ENCODE results near the gene CRIM1.

The CRIM1 gene

DNA sequence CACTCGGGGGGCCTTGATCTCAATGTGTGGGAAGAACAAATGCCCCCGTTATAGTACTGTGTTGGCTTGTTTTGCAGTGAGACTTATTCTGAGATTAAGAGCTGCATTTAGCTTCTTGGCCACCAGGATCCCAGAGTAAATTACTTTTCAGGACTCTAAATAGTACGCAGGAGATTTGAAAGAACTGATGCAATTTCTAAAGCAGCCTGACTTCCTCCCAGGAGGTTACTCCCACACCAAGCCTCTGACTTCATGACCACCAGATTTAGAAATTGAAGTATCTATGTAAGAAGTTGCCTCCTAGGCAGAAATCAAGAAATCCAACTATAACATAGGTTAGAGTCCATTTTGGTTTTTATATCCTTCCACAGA lies 175.4 kb downstream of the CRIM1 start:
- no peak for DNase-seq

DNA sequence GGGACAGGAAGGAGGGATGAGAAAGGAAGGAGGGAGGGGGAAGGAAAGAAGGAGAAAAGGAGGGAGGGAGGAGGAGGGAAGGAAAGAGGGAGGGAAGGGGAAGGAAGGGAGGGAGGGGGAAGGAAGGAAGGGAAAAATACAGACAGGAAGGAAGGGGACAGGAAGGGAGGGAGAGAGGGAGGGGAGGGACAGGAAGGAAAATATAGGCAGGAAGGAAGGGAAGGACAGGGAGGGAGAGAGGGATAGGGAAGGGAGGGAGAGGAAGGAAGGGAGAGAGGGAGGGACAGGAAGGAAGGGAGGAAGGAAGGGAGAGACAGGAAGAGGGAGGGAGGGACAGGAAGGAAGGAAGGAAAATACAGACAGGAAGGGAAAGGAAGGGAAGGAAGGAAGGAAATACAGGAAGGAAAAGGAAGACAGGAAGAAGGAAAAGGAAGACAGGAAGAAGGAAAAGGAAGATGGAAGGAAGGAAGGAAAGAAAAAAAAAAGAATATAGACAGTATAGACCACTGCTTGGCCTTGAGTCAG lies 178.8 kb downstream of the CRIM1 start:
- DNase-seq = no peak

DNA sequence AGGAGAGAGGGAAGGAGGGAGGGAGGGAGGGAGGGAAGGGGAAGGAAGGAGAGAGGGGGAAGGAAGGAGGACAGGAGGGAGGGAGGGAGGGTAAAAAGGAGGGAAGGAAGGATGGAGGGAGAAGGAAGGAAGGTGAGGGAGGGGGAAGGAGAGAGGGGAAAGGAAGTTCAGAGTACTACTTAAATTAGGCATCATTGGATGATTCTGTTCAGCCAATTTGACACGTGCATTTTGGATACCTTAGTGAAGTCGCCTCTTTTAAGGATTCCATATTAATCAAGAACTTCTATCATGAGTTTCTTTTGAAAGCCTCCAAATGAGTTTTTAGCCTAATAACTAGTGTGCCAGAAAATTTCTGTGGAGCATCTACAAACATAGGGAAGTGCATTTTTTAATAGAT lies 179.5 kb downstream of the CRIM1 start:
- DNase-seq = no peak

DNA sequence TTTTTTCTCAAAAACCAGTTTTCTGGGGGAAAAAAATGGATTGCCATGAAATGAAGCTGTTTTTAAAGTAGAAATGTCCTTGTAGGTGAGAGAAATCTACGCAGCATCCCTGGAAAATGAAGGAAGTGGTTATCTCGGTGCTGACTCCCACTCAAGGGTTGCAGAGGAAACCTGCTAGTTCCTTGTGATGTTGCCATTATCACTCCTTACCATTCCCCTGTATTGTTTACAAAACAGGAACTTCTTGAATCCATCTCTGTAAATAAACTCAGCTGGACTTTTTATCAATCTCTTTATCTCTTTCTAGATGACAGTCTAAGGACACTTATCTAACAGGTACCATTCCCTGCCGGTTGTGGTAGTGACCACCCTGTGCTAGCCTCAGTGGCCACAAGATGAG lies 181.2 kb downstream of the CRIM1 start:
- no peak for DNase-seq

DNA sequence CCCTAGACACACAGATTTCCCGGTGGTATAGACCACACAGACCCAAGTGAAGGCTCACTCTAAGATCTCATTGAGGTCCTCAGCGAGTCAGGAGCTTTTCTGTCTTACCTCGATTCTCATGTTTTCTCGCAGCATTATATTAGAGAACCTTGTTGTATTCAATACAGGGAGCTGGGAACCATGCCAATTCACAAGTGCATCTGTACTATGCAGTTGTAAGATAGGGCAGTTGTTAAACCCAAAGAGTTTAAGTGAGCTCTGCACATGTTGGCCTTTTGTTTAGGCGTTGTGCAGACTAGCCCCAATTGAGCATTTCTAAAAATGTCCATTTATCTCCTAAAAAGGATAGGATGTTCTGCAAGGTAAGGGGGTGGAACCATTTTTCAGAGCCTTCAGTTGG lies 182.8 kb downstream of the CRIM1 start:
- no peak for DNase-seq

DNA sequence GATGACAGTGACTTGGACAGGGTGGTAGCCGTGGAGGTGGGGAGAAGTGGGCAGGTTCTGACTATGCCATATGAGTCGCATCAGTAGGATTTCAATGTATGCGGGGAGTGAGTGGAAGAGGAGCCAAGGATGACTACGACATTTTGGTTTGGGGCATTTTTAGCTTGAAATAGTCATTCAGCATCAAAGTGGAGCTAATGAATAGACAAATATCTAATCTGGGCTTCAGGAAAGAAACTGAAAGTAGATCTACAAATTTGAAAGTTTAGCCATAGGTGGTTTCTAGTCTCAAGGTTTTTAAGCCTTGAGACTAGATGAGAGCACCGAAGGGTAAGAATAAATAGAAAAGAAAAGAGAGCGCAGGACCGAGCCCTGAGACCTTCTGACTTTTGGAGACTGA lies 184.1 kb downstream of the CRIM1 start:
- DNase-seq = no peak

DNA sequence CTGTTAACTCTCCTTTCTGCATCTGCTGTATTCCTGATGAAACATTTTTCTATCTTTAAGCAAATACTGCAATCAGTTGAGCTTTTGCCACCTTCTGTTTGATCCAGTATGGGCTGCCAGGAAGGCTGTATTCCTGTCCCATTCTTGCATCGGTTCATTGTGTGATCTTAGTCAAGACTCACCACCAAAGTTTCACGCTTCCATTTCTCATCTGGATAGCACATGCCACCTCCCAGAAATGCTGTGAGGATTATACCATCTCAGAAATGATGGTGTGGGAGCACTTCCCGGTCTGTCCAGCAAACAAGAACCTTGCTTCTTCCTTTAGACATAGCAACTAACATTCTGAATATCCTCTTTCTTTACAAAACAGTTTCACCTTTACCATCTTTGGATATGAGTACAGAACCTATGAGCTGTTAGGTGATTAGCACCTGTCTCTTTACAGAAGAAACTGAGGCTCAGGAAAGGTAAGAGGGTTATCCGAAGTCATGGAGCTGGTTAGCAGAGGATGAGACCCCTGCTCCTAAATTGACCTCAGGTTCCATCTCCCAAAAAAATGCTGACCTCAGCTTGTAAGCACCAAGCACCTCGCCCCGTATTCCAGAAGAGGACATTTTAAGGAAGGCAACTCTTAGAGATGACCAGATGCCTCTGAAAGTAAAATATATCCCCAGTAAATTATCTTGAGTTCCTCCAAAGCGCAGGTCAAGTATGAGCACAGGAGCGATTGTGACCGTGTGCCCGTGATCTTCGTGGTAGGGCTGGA lies 185.6 kb downstream of the CRIM1 start:
- no peak for DNase-seq

GRCh38 chr2:36541891-36542595 lies 186.5 kb downstream of the CRIM1 start:
- DNase-seq = no peak

DNA sequence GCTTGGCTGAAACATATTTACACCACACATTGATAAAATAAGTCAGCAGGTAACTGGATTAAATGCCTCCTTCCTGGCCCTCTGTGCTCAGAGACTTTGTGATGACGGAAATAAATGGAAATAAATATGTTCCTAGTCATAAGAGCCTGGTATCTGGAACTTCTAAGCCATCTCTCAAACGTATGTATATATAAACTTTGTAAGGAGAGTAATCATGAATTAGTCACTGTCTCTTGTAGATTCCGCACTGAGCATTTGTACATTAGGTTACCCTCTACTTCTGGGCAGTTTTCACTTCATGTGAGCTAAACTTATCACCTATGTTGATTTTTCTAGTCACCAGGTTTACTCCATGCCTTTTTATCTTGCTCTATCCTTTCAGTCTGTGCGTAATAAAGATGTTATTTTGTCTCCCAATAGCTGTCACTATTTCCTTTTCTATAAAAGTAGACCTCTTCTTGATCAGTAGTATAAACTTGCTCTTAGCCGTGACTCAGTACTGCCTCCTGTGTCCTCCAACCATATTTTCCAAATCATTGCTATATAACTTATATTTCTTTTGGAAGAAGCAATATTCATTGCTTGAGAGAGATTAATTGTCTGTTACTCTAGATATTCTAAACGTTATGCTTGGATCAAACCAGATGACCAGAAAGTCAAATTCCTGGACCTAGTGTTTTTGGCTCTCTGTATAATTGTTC lies 189.2 kb downstream of the CRIM1 start:
- no peak for DNase-seq

GRCh38 chr2:36545871-36546416 lies 190.4 kb downstream of the CRIM1 start:
- DNase-seq = no peak

DNA sequence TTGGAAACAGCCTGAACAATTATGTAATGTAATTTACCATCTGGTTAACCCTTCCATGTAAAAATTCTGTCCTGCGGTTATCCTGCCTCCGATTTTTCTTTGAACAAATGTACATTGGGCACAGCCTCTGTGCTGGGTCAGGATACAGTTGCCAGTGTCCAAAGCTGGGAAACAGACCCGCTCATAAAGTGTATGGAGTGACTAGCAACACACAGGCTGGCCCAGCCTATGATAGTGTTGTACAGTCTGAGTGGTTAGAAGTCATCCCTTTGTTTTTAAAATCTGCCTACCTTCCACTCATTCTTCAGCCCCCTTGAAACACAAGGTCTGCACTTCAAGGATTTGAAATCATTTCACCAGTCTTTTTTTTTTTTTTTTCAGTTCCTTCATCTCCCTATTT lies 192.3 kb downstream of the CRIM1 start:
- DNase-seq = no peak

DNA sequence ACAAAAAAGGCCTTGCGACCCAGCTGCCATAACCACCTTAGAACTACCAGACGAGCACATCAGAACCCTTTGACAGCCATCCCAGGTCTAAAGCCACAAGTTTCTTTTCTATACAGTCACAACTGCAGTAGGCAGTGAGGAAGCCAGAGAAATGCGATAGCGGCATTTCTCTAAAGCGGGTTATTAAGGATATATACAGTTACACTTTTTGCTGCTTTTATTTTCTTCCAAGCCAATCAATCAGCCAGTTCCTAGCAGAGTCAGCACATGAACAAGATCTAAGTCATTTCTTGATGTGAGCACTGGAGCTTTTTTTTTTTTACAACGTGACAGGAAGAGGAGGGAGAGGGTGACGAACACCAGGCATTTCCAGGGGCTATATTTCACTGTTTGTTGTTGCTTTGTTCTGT lies 193.6 kb downstream of the CRIM1 start:
- no peak for DNase-seq

DNA sequence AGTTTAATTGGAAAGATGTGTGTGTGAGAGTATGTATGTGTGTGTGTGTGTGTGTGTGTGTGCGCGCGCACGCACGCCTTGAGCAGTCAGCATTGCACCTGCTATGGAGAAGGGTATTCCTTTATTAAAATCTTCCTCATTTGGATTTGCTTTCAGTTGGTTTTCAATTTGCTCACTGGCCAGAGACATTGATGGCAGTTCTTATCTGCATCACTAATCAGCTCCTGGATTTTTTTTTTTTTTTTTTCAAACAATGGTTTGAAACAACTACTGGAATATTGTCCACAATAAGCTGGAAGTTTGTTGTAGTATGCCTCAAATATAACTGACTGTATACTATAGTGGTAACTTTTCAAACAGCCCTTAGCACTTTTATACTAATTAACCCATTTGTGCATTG lies 194.4 kb downstream of the CRIM1 start:
- DNase-seq = no peak

DNA sequence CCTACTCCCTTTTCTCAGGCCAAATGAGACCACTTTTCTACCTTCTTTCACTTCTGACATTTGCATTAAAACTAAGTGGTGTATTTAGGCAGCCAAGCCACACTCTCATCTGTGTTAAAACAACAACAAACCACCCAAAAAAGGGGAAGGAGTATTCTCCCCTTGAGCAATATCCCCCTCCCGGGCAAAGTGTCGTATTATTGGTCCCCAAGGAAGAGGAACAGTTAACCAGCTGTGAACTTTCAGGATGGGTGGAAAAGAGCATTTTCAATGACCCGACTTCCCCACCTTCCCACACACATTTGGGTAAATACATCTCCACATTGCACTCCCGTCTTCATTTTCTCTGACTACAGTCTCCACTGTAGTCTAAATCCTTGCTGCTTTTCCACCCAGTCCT lies 198.1 kb downstream of the CRIM1 start:
- DNase-seq = no peak

DNA sequence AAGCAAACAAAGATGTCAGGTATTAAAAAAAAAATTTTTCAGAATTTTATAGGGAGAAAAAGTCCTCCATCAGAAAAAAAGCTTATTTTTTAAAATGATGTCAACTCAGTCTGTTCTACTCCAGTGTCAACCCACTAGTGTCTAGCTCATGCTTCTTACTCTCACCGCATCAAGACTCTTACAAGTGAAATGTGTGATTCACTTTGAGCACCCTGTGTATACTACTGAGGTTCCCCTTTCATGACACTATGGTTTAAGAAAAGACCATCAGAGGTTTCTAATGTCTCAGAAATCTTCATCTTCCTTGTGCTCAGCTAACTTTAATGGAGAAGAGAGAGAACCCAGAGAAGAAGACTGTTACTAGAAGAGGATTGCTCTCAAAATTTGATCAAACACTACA lies 199.0 kb downstream of the CRIM1 start:
- no peak for DNase-seq

GRCh38 chr2:36555789-36556188 lies 200.2 kb downstream of the CRIM1 start:
- no peak for DNase-seq

DNA sequence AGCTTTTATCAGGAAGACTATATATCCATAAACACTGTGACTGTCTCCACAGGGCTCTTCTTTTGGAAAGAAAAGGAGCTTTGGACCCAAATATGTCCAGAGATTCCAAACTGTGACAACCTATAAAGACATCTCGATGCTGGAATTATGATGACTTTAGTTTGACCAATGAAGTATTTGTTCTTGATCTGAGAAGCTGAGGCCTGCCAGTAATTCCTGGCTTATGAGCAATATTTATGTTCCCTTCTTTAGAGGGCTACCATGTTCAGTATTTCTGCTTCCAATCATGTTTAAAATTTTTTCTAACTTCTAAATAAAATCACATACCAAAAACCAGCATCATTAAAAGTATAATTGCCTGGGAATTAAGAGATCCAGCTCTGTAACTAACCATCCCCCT lies 201.3 kb downstream of the CRIM1 start:
- no peak for DNase-seq

GRCh38 chr2:36559221-36559942 lies 203.8 kb downstream of the CRIM1 start:
- DNase-seq = no peak

DNA sequence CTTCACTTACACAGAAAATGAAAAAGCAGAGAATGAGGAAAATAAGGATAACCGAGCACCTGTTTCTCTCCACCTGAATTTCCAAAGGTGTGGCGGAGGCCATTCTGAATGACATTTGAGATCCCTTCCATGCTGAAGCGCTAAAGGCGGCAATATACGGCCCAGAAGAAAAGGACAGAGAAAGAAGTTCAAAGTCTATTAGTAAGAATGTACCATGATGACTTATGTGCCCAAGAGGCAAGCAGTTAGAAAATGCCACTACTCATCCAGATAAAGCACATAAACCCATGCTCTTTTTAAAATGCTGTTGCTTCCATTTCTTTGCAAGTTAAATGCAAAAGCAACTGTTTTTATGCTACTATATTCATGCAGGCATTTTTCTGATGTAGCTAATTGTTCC lies 205.1 kb downstream of the CRIM1 start:
- no peak for DNase-seq

GRCh38 chr2:36561237-36561944 lies 205.8 kb downstream of the CRIM1 start:
- peak; percentile 91 for DNase-seq

- DNase-seq = peak; percentile 40
Measured at GRCh38 chr2:36562240-36562639, 206.7 kb downstream of the CRIM1 start.

DNA sequence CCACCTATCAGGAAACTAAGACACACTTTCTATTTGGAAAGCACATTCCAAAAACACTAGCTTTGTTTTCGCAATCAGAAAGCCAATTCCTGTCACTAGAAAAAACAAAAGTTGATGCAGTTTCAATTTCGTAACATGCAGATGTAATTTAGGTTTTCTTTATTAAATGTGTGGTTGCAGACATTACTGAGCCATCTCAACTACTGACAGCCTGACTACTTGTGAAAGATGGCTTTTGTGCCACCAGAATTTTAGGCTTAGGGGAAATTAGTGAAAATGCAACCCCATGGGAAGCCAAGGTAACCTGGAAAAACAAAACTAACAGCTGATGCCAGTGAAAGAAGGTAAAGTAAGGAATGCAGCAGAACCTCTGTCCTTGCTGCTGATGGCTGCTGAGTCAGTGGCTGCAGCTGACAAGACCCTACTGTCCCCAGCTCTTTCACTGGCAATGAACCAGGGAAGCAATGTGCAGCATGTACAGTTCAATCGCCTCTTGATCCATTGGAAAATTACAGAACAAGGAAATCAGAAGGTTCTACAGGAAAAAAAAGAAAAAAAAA lies 207.5 kb downstream of the CRIM1 start:
- no peak for DNase-seq
